HG03196 (cell line): ENCODE measurements around the gene LRRC27.
"Not testable (repeated sequence)": the region's sequence is repeated elsewhere in the genome, so short reads cannot be mapped to it uniquely, and the experiment has no call there.

Experiments used
- ATAC-seq: cut with Tn5 transposase; IDR thresholded peaks from one replicate; pipeline ENCODE4 v1.9.1; 2021; ENCODE audit not compliant: unreplicated experiment

The LRRC27 gene

GRCh38 chr10:132313865-132314264 lies 18.1 kb upstream of the LRRC27 start:
- ATAC-seq = no peak

GRCh38 chr10:132314336-132314735 lies 17.7 kb upstream of the LRRC27 start:
- ATAC-seq = no peak

- ATAC-seq = not testable (repeated sequence)
Measured at GRCh38 chr10:132314881-132315280, 17.1 kb upstream of the LRRC27 start.

- no peak for ATAC-seq
Measured at GRCh38 chr10:132316133-132316532, 15.9 kb upstream of the LRRC27 start.

GRCh38 chr10:132317477-132317876 lies 14.5 kb upstream of the LRRC27 start:
- not testable (repeated sequence) for ATAC-seq

- ATAC-seq = peak; percentile 97
Measured at GRCh38 chr10:132319853-132320653, 11.9 kb upstream of the LRRC27 start.

- ATAC-seq = no peak
Measured at GRCh38 chr10:132320654-132321469, 11.1 kb upstream of the LRRC27 start.

GRCh38 chr10:132321726-132322125 lies 10.3 kb upstream of the LRRC27 start:
- no peak for ATAC-seq

- no peak for ATAC-seq
Measured at GRCh38 chr10:132322586-132323048, 9.4 kb upstream of the LRRC27 start.

GRCh38 chr10:132324186-132324585 lies 7.8 kb upstream of the LRRC27 start:
- no peak for ATAC-seq

GRCh38 chr10:132326344-132326889 lies 5.6 kb upstream of the LRRC27 start:
- ATAC-seq = no peak

GRCh38 chr10:132326925-132327324 lies 5.1 kb upstream of the LRRC27 start:
- no peak for ATAC-seq

GRCh38 chr10:132328106-132328505 lies 3.9 kb upstream of the LRRC27 start:
- no peak for ATAC-seq

GRCh38 chr10:132328738-132329137 lies 3.3 kb upstream of the LRRC27 start:
- ATAC-seq = no peak

- ATAC-seq = no peak
Measured at GRCh38 chr10:132329565-132330485, 2.2 kb upstream of the LRRC27 start.

- ATAC-seq = no peak
Measured at GRCh38 chr10:132330486-132330833, 1.5 kb upstream of the LRRC27 start.

- ATAC-seq = peak; percentile 35
Measured at GRCh38 chr10:132332433-132332754, 401 bp downstream of the LRRC27 start.

GRCh38 chr10:132333386-132333785 lies 1.4 kb downstream of the LRRC27 start:
- ATAC-seq = no peak

GRCh38 chr10:132334631-132335188 lies 2.7 kb downstream of the LRRC27 start:
- no peak for ATAC-seq

- peak; percentile 46 for ATAC-seq
Measured at GRCh38 chr10:132335189-132336063, 3.4 kb downstream of the LRRC27 start.
